C4-2B (cell line): ENCODE data around the gene PUSL1.

ENCODE experiments used
- H3K27ac ChIP-seq: fragments of 450-650 bp; 2 replicates; pipeline ENCODE4 v1.5.1; 2017
- ZFX ChIP-seq: fragments of 450-650 bp; IDR thresholded peaks from 2 replicates; pipeline ENCODE4 v1.6.1; 2017
- TF ChIP-seq, protein P1 (sequence below): fragments of 450-650 bp; conservative IDR thresholded peaks from 2 replicates; pipeline ENCODE4 v1.5.1; 2017; ENCODE audit warnings: mild to moderate bottlenecking

Gene PUSL1

DNA sequence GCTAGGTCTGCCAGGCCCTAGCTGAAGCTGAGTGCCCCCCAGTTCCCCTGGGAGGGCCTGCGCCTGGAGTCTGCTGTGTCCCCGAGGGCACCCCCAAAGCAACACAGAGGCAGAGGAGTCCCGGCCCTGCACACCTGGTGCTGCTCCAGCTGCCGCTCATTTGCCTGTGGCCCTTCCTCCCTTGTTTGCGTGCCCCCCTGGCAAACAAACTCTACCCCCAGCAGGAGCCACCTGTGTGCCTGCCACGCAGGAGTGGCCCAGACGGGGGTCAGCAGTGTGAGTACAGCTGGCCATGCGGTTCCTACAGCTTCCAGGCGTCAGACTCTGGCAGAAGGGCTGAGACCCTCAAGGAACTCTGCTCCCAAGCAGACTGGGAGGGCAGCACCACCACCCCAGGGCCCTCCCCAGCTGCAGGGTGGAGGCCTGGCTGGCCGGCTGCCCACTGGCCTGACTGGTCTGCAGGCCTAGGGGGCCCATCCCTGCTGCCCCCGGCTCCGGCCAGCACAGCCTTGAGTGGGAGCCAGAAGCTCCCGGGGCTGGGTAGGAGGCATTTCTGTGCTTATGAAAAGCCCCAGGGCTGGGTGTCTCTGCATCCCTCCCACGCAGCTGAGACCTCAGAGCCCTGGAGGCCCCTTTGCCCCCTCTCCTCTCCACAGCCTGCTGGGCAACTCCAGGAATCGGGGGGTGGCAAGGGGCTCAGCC lies 22.1 kb downstream of the PUSL1 start:
- TF ChIP-seq ZFX: no peak
- H3K27ac ChIP-seq: no peak overlapping the region

DNA sequence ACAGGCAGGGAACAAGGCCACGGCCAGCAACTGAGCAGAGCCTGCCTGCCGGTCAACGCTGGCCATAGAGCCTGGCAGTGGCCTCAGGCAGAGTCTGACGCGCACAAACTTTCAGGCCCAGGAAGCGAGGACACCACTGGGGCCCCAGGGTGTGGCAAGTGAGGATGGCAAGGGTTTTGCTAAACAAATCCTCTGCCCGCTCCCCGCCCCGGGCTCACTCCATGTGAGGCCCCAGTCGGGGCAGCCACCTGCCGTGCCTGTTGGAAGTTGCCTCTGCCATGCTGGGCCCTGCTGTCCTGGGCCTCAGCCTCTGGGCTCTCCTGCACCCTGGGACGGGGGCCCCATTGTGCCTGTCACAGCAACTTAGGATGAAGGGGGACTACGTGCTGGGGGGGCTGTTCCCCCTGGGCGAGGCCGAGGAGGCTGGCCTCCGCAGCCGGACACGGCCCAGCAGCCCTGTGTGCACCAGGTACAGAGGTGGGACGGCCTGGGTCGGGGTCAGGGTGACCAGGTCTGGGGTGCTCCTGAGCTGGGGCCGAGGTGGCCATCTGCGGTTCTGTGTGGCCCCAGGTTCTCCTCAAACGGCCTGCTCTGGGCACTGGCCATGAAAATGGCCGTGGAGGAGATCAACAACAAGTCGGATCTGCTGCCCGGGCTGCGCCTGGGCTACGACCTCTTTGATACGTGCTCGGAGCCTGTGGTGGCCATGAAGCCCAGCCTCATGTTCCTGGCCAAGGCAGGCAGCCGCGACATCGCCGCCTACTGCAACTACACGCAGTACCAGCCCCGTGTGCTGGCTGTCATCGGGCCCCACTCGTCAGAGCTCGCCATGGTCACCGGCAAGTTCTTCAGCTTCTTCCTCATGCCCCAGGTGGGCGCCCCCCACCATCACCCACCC lies 22.9 kb downstream of the PUSL1 start, which contains the start of gene TAS1R3:
Gene TAS1R3 (plus strand): TSS at position 213 of the 898 bp plus-strand sequence. CDS start 66 bp downstream, at position 279.
- TF ChIP-seq, protein P1, sequence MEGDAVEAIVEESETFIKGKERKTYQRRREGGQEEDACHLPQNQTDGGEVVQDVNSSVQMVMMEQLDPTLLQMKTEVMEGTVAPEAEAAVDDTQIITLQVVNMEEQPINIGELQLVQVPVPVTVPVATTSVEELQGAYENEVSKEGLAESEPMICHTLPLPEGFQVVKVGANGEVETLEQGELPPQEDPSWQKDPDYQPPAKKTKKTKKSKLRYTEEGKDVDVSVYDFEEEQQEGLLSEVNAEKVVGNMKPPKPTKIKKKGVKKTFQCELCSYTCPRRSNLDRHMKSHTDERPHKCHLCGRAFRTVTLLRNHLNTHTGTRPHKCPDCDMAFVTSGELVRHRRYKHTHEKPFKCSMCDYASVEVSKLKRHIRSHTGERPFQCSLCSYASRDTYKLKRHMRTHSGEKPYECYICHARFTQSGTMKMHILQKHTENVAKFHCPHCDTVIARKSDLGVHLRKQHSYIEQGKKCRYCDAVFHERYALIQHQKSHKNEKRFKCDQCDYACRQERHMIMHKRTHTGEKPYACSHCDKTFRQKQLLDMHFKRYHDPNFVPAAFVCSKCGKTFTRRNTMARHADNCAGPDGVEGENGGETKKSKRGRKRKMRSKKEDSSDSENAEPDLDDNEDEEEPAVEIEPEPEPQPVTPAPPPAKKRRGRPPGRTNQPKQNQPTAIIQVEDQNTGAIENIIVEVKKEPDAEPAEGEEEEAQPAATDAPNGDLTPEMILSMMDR: no peak
- no peak for TF ChIP-seq ZFX
- no peak within 1 kb of the TSS for H3K27ac ChIP-seq

DNA sequence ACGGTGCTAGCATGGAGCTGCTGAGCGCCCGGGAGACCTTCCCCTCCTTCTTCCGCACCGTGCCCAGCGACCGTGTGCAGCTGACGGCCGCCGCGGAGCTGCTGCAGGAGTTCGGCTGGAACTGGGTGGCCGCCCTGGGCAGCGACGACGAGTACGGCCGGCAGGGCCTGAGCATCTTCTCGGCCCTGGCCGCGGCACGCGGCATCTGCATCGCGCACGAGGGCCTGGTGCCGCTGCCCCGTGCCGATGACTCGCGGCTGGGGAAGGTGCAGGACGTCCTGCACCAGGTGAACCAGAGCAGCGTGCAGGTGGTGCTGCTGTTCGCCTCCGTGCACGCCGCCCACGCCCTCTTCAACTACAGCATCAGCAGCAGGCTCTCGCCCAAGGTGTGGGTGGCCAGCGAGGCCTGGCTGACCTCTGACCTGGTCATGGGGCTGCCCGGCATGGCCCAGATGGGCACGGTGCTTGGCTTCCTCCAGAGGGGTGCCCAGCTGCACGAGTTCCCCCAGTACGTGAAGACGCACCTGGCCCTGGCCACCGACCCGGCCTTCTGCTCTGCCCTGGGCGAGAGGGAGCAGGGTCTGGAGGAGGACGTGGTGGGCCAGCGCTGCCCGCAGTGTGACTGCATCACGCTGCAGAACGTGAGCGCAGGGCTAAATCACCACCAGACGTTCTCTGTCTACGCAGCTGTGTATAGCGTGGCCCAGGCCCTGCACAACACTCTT lies 23.8 kb downstream of the PUSL1 start:
- no peak overlapping the region for H3K27ac ChIP-seq
- no peak for TF ChIP-seq ZFX
- TF ChIP-seq, protein P1: no peak

DNA sequence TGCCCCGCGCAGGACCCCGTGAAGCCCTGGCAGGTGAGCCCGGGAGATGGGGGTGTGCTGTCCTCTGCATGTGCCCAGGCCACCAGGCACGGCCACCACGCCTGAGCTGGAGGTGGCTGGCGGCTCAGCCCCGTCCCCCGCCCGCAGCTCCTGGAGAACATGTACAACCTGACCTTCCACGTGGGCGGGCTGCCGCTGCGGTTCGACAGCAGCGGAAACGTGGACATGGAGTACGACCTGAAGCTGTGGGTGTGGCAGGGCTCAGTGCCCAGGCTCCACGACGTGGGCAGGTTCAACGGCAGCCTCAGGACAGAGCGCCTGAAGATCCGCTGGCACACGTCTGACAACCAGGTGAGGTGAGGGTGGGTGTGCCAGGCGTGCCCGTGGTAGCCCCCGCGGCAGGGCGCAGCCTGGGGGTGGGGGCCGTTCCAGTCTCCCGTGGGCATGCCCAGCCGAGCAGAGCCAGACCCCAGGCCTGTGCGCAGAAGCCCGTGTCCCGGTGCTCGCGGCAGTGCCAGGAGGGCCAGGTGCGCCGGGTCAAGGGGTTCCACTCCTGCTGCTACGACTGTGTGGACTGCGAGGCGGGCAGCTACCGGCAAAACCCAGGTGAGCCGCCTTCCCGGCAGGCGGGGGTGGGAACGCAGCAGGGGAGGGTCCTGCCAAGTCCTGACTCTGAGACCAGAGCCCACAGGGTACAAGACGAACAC lies 24.5 kb downstream of the PUSL1 start:
- no peak overlapping the region for H3K27ac ChIP-seq
- TF ChIP-seq, protein P1: no peak
- TF ChIP-seq ZFX: no peak

DNA sequence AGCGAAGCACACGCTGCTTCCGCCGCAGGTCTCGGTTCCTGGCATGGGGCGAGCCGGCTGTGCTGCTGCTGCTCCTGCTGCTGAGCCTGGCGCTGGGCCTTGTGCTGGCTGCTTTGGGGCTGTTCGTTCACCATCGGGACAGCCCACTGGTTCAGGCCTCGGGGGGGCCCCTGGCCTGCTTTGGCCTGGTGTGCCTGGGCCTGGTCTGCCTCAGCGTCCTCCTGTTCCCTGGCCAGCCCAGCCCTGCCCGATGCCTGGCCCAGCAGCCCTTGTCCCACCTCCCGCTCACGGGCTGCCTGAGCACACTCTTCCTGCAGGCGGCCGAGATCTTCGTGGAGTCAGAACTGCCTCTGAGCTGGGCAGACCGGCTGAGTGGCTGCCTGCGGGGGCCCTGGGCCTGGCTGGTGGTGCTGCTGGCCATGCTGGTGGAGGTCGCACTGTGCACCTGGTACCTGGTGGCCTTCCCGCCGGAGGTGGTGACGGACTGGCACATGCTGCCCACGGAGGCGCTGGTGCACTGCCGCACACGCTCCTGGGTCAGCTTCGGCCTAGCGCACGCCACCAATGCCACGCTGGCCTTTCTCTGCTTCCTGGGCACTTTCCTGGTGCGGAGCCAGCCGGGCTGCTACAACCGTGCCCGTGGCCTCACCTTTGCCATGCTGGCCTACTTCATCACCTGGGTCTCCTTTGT lies 25.3 kb downstream of the PUSL1 start:
- no peak for TF ChIP-seq ZFX
- TF ChIP-seq, protein P1: no peak
- no peak overlapping the region for H3K27ac ChIP-seq

DNA sequence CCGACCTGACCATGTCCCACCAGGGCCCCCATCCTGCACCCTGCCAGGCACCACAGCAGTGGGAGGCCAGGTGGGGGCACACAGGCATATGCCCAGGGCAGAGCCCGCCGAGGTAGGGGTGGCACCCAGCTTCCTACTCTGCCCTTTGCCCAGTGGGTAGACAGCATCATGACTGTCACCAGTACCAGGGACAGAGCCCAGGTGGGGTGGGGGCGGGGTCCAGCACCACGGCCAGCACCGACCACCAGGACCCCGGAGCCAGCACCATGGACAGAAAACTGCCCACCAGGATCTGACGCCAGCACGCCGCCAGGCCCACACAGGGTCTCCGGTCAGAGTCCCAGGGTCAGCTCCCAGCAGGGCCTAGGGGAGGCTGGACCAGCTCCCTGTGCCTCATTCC lies 26.4 kb downstream of the PUSL1 start:
- H3K27ac ChIP-seq: no peak overlapping the region

More for the DNA sequence above, 26.4 kb downstream of the PUSL1 start:
- TF ChIP-seq, protein P1: no peak
- TF ChIP-seq ZFX: no peak
